MCF 10A (cell line): Measurements from ENCODE around the gene PRG2. TPM values are rescaled to one million over a fixed set of nuclear protein-coding genes. Genes with fewer than 3 reads are reported as not detected.

Experiments used
- BruUV-seq: library from RNA; stranded (reverse); fragments of 400-500 nt; replicated peaks from 2 replicates; lab custom pipeline; 2021; lab: Mats Ljungman, UMichigan
- CTCF ChIA-PET: fragments of 300-600 bp; sonication (Branson Sonifier 250); formaldehyde crosslinking; extraction: SDS; loops from one replicate; lab custom pipeline; 2021; ENCODE audit warnings: antibody characterized with exemption, inconsistent platforms; lab: Yijun Ruan, JAX
- POLR2A ChIA-PET: fragments of 300-600, 350-650 bp; sonication (Branson Sonifier 250); formaldehyde crosslinking; extraction: SDS; loops from one replicate; lab custom pipeline; 2020; ENCODE audit warnings: antibody characterized with exemption, inconsistent platforms; lab: Yijun Ruan, JAX
- DNase-seq: peaks from one replicate; pipeline ENCODE4 v3.0.0-alpha.2; 2018; ENCODE audit not compliant: unreplicated experiment
- H3K27ac Mint-ChIP-seq: one replicate; pipeline ENCODE4 v1.8.0; 2022; ENCODE audit warnings: mild to moderate bottlenecking, low read depth, mixed read lengths; ENCODE audit not compliant: unreplicated experiment
- H3K27me3 Mint-ChIP-seq: one replicate; pipeline ENCODE4 v1.8.0; 2022; ENCODE audit warnings: mixed read lengths; ENCODE audit not compliant: insufficient read depth, unreplicated experiment
- H3K36me3 Mint-ChIP-seq: one replicate; pipeline ENCODE4 v1.8.0; 2022; ENCODE audit warnings: mild to moderate bottlenecking, moderate library complexity, mixed read lengths; ENCODE audit not compliant: insufficient read depth, unreplicated experiment
- H3K4me1 Mint-ChIP-seq: one replicate; pipeline ENCODE4 v1.8.0; 2022; ENCODE audit warnings: mixed read lengths; ENCODE audit not compliant: insufficient read depth, unreplicated experiment
- H3K4me3 Mint-ChIP-seq: one replicate; pipeline ENCODE4 v1.8.0; 2022; ENCODE audit warnings: mild to moderate bottlenecking, moderate library complexity, mixed read lengths; ENCODE audit not compliant: unreplicated experiment
- H3K9me3 Mint-ChIP-seq: one replicate; pipeline ENCODE4 v1.8.0; 2022; ENCODE audit warnings: mixed read lengths; ENCODE audit not compliant: unreplicated experiment
- CTCF ChIP-seq: fragments of 200-600 bp; IDR thresholded peaks from one replicate; pipeline ENCODE4 v1.8.0; 2022; ENCODE audit warnings: antibody characterized with exemption, mild to moderate bottlenecking; ENCODE audit not compliant: unreplicated experiment
- intact Hi-C: fragments of 100-400 bp; cut with micrococcal nuclease; formaldehyde crosslinking; loops from 2 replicates; pipeline ENCODE4 v1.14.1; 2022
- total RNA-seq: library from RNA; stranded (reverse); gene quantifications from 2 replicates; pipeline ENCODE4 v1.2.3, GENCODE V29; 2022

Gene PRG2
- total RNA-seq, 1 experiment from 2014 or later, result not detected

- Mint-ChIP-seq H3K27me3 (no peaks in the 10 kb centered on the region), H3K4me1 (peaks cover 6% of the 10 kb centered on the region), H3K9me3 (no peaks in the 10 kb centered on the region), H3K27ac (no peak overlapping the region), H3K4me3 (no peak overlapping the region), H3K36me3 (peaks cover 22% of the 10 kb centered on the region)
- intact Hi-C loops, result no loop called here
- no peak for TF ChIP-seq CTCF
- DNase-seq, result peak; percentile 27
- no TSS peak for BruUV-seq
- CTCF ChIA-PET, result interaction anchor here (1.2 kb wide), 1 partner anchor 358 kb away, joined by 3 read pairs; no protein-coding TSS in a partner anchor
- POLR2A ChIA-PET, result interaction anchor here (0.6 kb wide), 1 partner anchor 134 kb away, joined by 3 read pairs; no protein-coding TSS in a partner anchor
Observed at GRCh38 chr11:57402188-57403002, 11.9 kb upstream of the PRG2 start.

- H3K4me1 Mint-ChIP-seq, result no peaks in the 10 kb centered on the region
- ChIA-PET POLR2A (interaction anchor here (0.7 to 1.5 kb wide), 3 partner anchors 16 to 26 kb away, joined by 3 to 4 read pairs (median 3); no protein-coding TSS in a partner anchor), CTCF (interaction anchor here (0.7 to 1.6 kb wide), 4 partner anchors 31 to 60 kb away, joined by 3 to 6 read pairs (median 3); no protein-coding TSS in a partner anchor)
- BruUV-seq, result no TSS peak
- no peak overlapping the region for H3K4me3 Mint-ChIP-seq
- no peak for DNase-seq
- no peak for TF ChIP-seq CTCF
- H3K9me3 Mint-ChIP-seq, result no peaks in the 10 kb centered on the region
- peaks cover 10% of the 10 kb centered on the region for H3K36me3 Mint-ChIP-seq
- no peak overlapping the region for H3K27ac Mint-ChIP-seq
- intact Hi-C loops, result no loop called here
- no peaks in the 10 kb centered on the region for H3K27me3 Mint-ChIP-seq
Observed at GRCh38 chr11:57399972-57400578, 9.6 kb upstream of the PRG2 start.

GRCh38 chr11:57399221-57399620, 8.8 kb upstream of the PRG2 start:
- H3K4me3 Mint-ChIP-seq, result no peak overlapping the region
- peak; percentile 42 for DNase-seq
- H3K4me1 Mint-ChIP-seq, result no peaks in the 10 kb centered on the region
- ChIA-PET CTCF (interaction anchor here (0.9 to 1.0 kb wide), 2 partner anchors 30 to 53 kb away, joined by 3 read pairs; no protein-coding TSS in a partner anchor), POLR2A (no interaction called here)
- no peak overlapping the region for H3K27ac Mint-ChIP-seq
- no peaks in the 10 kb centered on the region for H3K9me3 Mint-ChIP-seq
- BruUV-seq, result no TSS peak
- TF ChIP-seq CTCF, result no peak
- H3K36me3 Mint-ChIP-seq, result peaks cover 1% of the 10 kb centered on the region
- no peaks in the 10 kb centered on the region for H3K27me3 Mint-ChIP-seq
- intact Hi-C loops, result no loop called here

GRCh38 chr11:57397394-57397990, 7.0 kb upstream of the PRG2 start:
- Mint-ChIP-seq H3K4me1 (no peaks in the 10 kb centered on the region), H3K4me3 (no peak overlapping the region), H3K27me3 (peaks cover 1% of the 10 kb centered on the region), H3K36me3 (no peaks in the 10 kb centered on the region), H3K9me3 (no peaks in the 10 kb centered on the region), H3K27ac (no peak overlapping the region)
- ChIA-PET CTCF (interaction anchor here (0.6 to 1.0 kb wide), 3 partner anchors 61 to 266 kb away, joined by 3 read pairs; no protein-coding TSS in a partner anchor), POLR2A (no interaction called here)
- BruUV-seq, result no TSS peak
- no peak for TF ChIP-seq CTCF
- intact Hi-C loops, result no loop called here
- DNase-seq, result no peak
